T-cell (primary cell): ENCODE data around the gene DNMT3A. TPM values are rescaled to one million over a fixed set of nuclear protein-coding genes. Genes with fewer than 3 reads are reported as not detected.

Experiments used
- ATAC-seq, 4 experiments: fragments of 200-7000 bp in 3 of 4; fragments of 150-1000 bp in 1 of 4; cut with Tn5 transposase; replicated peaks in 1 of 4; 1 replicate in 3 of 4; 2 replicates in 1 of 4; pipeline ENCODE4 v1.10.0; 2021; ENCODE audit warnings: moderate library complexity in 3 of 4, mild to moderate bottlenecking in 2 of 4, moderate number of reproducible peaks in 1 of 4
- CTCF ChIA-PET, 2 donors: fragments of 300-600 bp; sonication (Branson Sonifier 250); formaldehyde crosslinking; loops; one replicate each; lab custom pipeline; 2022; ENCODE audit warnings: antibody characterized with exemption in 2 of 2; lab: Charles Lee
- POLR2A ChIA-PET, 2 donors: fragments of 300-600 bp; sonication (Branson Sonifier 250); formaldehyde crosslinking; loops; one replicate each; lab custom pipeline; 2022; ENCODE audit warnings: antibody characterized with exemption in 2 of 2; lab: Charles Lee
- DNase-seq, 35 experiments: peaks; one replicate each; pipeline versions ENCODE4 v3.0.0 to v3.0.0-alpha.2; 2013 to 2023
- H3K27ac ChIP-seq: one replicate; pipeline ENCODE4 v1.5.1; 2013; ENCODE audit warnings: low read length
- H3K27me3 ChIP-seq, 2 experiments: replicated peaks in 1 of 2; 1 replicate in 1 of 2; 2 replicates in 1 of 2; pipeline versions ENCODE4 v1.6.1 to v1.7.0; 2013; ENCODE audit warnings: low read length in 1 of 2, mixed read lengths in 1 of 2; ENCODE audit not compliant: control insufficient read depth in 2 of 2, insufficient read depth in 2 of 2; ENCODE audit errors: extremely low read depth in 1 of 2
- H3K36me3 ChIP-seq, 2 donors: 1 replicate in 1 of 2; 2 replicates in 1 of 2; pipeline versions ENCODE4 v1.6.1 to v1.7.0; 2013; ENCODE audit warnings: low read length in 1 of 2; ENCODE audit not compliant: control insufficient read depth in 2 of 2, insufficient read depth in 1 of 2; ENCODE audit errors: extremely low read depth in 1 of 2
- H3K4me1 ChIP-seq, 2 experiments: 1 replicate in 1 of 2; 2 replicates in 1 of 2; pipeline versions ENCODE4 v1.6.1 to v1.7.0; 2013; ENCODE audit warnings: low read length in 2 of 2, mixed read lengths in 1 of 2; ENCODE audit not compliant: insufficient read depth in 2 of 2, control insufficient read depth in 1 of 2; ENCODE audit errors: extremely low read depth in 1 of 2
- H3K4me3 ChIP-seq, 2 donors: 1 replicate in 1 of 2; 2 replicates in 1 of 2; pipeline versions ENCODE4 v1.5.1 to v1.7.0; 2013; ENCODE audit warnings: mild to moderate bottlenecking in 2 of 2, low read length in 1 of 2, moderate library complexity in 1 of 2; ENCODE audit not compliant: control insufficient read depth in 1 of 2; ENCODE audit errors: extremely low read depth in 1 of 2
- H3K9me3 ChIP-seq: 2 replicates; pipeline ENCODE4 v1.7.0; 2013
- H3K27ac Mint-ChIP-seq, 2 donors: one replicate each; pipeline ENCODE4 v1.8.0; 2020 to 2021; ENCODE audit warnings: mild to moderate bottlenecking in 2 of 2, mixed read lengths in 2 of 2
- H3K27me3 Mint-ChIP-seq, 2 donors: one replicate each; pipeline ENCODE4 v1.8.0; 2021 to 2022; ENCODE audit warnings: mixed read lengths in 2 of 2
- H3K36me3 Mint-ChIP-seq: one replicate; pipeline ENCODE4 v1.8.0; 2021; ENCODE audit warnings: mixed read lengths
- H3K4me1 Mint-ChIP-seq, 3 donors: one replicate each; pipeline ENCODE4 v1.8.0; 2020 to 2022; ENCODE audit warnings: mixed read lengths in 3 of 3, mild to moderate bottlenecking in 1 of 3
- H3K4me3 Mint-ChIP-seq, 3 donors: one replicate each; pipeline ENCODE4 v1.8.0; 2020 to 2022; ENCODE audit warnings: mild to moderate bottlenecking in 3 of 3, mixed read lengths in 3 of 3, moderate library complexity in 3 of 3
- H3K9me3 Mint-ChIP-seq, 3 donors: one replicate each; pipeline ENCODE4 v1.8.0; 2020 to 2022; ENCODE audit warnings: mixed read lengths in 3 of 3
- WGBS: methylation state at CpG from one replicate; pipeline ENCODE4 v1.1.5; 2013; ENCODE audit warnings: missing lambda C conversion rate; ENCODE audit not compliant: insufficient coverage; 5-methylcytosine and 5-hydroxymethylcytosine counted together
- total RNA-seq, 35 experiments: library from RNA in 6 of 35; stranded (reverse) in 6 of 35; fragments of 120-200 nt in 1 of 35; gene quantifications; one replicate each; pipeline versions ENCODE4 v1.2.1 to v1.2.4 and lab custom pipeline; 2013 to 2026

Gene DNMT3A
- total RNA-seq, 5 donors from 2014 or later (not counting 1 experiment from before 2014, with no cell fraction given) = 78.7 to 125 (median 93.2) TPM

DNA sequence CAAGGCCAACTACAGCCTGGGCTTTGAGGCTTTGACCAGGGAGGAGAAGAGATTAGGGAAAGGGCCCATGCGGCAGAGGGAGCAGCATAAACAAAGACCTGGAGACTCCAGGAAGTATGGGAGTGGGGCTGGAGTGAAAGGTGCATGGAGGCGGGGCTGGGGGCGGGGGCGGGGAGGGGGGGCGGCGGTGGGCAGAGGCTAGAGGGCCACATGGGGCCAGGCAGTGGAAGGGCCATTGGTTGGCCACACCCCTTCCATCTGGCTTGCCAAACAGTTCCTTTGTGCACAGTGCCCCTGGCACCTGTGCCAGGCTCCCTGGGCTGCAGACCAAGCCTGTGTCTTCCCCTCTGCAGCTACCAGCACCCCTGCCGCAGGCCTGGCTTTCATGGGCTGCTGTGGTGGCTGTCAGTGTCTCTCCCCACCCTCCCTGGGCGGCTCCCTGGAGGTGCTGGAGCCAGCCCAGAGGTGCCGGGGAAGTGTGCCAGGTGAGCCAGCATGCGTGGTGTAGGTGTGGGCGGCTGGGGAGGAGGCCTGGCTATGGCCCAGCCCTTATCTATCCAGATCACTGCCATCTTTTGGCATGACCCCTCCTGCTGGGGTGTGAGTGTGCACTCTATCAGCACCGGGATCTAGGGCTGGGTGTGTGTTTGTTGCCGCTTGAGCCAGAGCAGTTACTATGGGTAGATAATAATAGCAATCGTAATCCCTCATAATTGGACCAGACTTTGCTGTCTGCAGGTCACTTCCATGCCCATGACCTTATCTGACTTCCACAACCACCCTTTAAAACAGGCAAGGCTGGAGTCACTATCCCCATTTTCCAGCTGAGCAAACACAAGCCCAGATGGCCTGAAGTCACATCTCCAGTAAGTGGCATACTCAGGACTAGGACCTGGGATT, 30.5 kb downstream of the DNMT3A start:
- no peak for ATAC-seq
- H3K36me3 ChIP-seq = peaks cover 14 to 42% of the 10 kb centered on the region in 2 donors

GRCh38 chr2:25310709-25310964, 31.1 kb downstream of the DNMT3A start:
- POLR2A ChIA-PET = no interaction called here
- Mint-ChIP-seq H3K4me3 (peak overlapping the region in 1 of 3 donors; percentile 22), H3K36me3 (peaks cover 6% of the 10 kb centered on the region), H3K4me1 (peaks cover 78 to 88% (median 79%) of the 10 kb centered on the region in 3 donors), H3K27me3 (no peaks in the 10 kb centered on the region), H3K9me3 (no peaks in the 10 kb centered on the region), H3K27ac (peak overlapping the region in 1 of 2 donors; percentile 70)
- CTCF ChIA-PET = interaction anchor here (0.6 to 1.7 kb wide), 3 partner anchors 10 to 65 kb away, joined by 3 to 4 read pairs (median 4); no protein-coding TSS in a partner anchor
- no CpG with 5 or more reads among the region's 5 CpGs for WGBS
- no peaks in the 10 kb centered on the region for H3K9me3 ChIP-seq
- peaks cover 14 to 48% of the 10 kb centered on the region in 2 donors for H3K36me3 ChIP-seq
- no peak overlapping the region for H3K27ac ChIP-seq
- no peak overlapping the region for H3K4me3 ChIP-seq
- H3K4me1 ChIP-seq = peaks cover 27 to 97% of the 10 kb centered on the region in 2 experiments
- ATAC-seq (no peak), DNase-seq (no peak)
- no peaks in the 10 kb centered on the region for H3K27me3 ChIP-seq

More for the DNA sequence above, 30.5 kb downstream of the DNMT3A start:
- Mint-ChIP-seq H3K27me3 (no peaks in the 10 kb centered on the region), H3K36me3 (peaks cover 6% of the 10 kb centered on the region), H3K27ac (peak overlapping the region; percentile 70 to 79), H3K4me1 (peaks cover 78 to 88% (median 79%) of the 10 kb centered on the region in 3 donors), H3K9me3 (no peaks in the 10 kb centered on the region), H3K4me3 (peak overlapping the region in 1 of 3 donors; percentile 16)
- H3K4me1 ChIP-seq = peaks cover 30 to 97% of the 10 kb centered on the region in 2 experiments
- H3K27me3 ChIP-seq = no peaks in the 10 kb centered on the region
- no peak for DNase-seq
- no peak overlapping the region for H3K4me3 ChIP-seq
- no peaks in the 10 kb centered on the region for H3K9me3 ChIP-seq
- no CpG with 5 or more reads among the region's 14 CpGs for WGBS
- ChIA-PET POLR2A (no interaction called here), CTCF (interaction anchor here (0.5 to 1.2 kb wide), 5 partner anchors 10 to 65 kb away, joined by 3 to 4 read pairs (median 3); no protein-coding TSS in a partner anchor)
- H3K27ac ChIP-seq = no peak overlapping the region

DNA sequence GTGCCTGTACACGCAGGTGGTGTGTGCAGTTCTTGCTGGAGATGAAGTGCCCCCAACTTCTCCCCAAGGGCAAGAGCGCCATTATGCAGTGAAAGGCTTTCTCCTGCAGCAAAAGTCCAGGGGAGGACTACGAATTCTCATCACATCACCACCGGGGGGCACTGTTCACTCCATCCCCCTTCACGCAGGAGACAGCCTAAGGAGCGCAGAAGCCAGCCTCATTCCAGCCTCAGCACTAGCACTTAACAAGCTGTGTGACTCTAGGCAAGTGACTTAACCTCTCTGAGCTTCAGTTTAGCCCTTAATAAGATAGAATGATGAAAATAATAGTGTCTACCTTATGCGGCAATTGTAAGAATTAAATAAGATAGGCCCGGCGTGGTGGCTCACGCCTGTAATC, 32.3 kb downstream of the DNMT3A start:
- Histone ChIP-seq H3K4me1 (peaks cover 20 to 95% of the 10 kb centered on the region in 2 experiments), H3K36me3 (peaks cover 14 to 56% of the 10 kb centered on the region in 2 donors), H3K27ac (no peak overlapping the region), H3K4me3 (no peak overlapping the region), H3K9me3 (no peaks in the 10 kb centered on the region), H3K27me3 (no peaks in the 10 kb centered on the region)
- ChIA-PET CTCF (interaction anchor here (0.6 to 1.7 kb wide), 13 partner anchors 17 to 517 kb away, joined by 3 to 7 read pairs (median 5); no protein-coding TSS in a partner anchor), POLR2A (interaction anchor here (0.6 kb wide), 2 partner anchors 49 to 89 kb away, joined by 3 to 6 read pairs; no protein-coding TSS in a partner anchor)
- H3K4me1 Mint-ChIP-seq = peaks cover 81 to 90% (median 81%) of the 10 kb centered on the region in 3 donors
- peaks cover 14% of the 10 kb centered on the region for H3K36me3 Mint-ChIP-seq
- no peaks in the 10 kb centered on the region for H3K27me3 Mint-ChIP-seq
- ATAC-seq (peak; percentile 38 to 51 (median 48)), DNase-seq (peak; percentile 28 to 79 (median 57))
- H3K4me3 Mint-ChIP-seq = peak overlapping the region in 1 of 3 donors; percentile 10
- peak overlapping the region; percentile 81 to 92 for H3K27ac Mint-ChIP-seq
- WGBS = 79% methylated on average over 3 of the region's 10 CpGs
- H3K9me3 Mint-ChIP-seq = no peaks in the 10 kb centered on the region

DNA sequence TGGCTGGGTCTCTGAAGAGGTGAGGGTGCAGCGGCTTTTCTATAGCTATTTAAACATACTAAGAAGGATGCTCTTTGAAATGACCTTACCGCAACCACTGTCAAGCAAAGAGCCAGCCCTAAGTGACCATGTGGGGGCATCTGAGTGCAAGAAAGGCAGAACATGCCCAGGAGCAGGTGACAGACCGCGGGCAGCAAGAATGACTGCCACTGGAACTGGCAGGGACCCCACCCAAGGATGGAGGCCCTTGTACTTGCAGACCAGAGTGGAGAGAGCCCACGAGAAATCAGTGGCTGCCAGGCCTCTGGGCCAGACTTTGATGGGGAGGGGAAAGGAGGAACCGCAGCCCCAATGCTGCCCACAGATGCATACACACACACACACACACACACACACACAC, 33.1 kb downstream of the DNMT3A start:
- no peak overlapping the region for H3K4me3 Mint-ChIP-seq
- H3K4me1 Mint-ChIP-seq = peaks cover 81 to 90% (median 84%) of the 10 kb centered on the region in 3 donors
- ATAC-seq (no peak), DNase-seq (no peak)
- POLR2A ChIA-PET = no interaction called here
- CTCF ChIA-PET = interaction anchor here (0.6 to 1.4 kb wide), 6 partner anchors 8 to 518 kb away, joined by 3 to 6 read pairs (median 3); no protein-coding TSS in a partner anchor
- H3K9me3 Mint-ChIP-seq = no peaks in the 10 kb centered on the region
- no peaks in the 10 kb centered on the region for H3K9me3 ChIP-seq
- 100% methylated on average over 3 of the region's 6 CpGs for WGBS
- no peak overlapping the region for H3K27ac ChIP-seq
- H3K27me3 Mint-ChIP-seq = no peaks in the 10 kb centered on the region
- H3K4me3 ChIP-seq = no peak overlapping the region
- H3K27ac Mint-ChIP-seq = peak overlapping the region; percentile 81 to 92
- H3K36me3 ChIP-seq = peaks cover 15 to 64% of the 10 kb centered on the region in 2 donors
- H3K27me3 ChIP-seq = no peaks in the 10 kb centered on the region
- peaks cover 19% of the 10 kb centered on the region for H3K36me3 Mint-ChIP-seq
- H3K4me1 ChIP-seq = peaks cover 13 to 93% of the 10 kb centered on the region in 2 experiments

DNA sequence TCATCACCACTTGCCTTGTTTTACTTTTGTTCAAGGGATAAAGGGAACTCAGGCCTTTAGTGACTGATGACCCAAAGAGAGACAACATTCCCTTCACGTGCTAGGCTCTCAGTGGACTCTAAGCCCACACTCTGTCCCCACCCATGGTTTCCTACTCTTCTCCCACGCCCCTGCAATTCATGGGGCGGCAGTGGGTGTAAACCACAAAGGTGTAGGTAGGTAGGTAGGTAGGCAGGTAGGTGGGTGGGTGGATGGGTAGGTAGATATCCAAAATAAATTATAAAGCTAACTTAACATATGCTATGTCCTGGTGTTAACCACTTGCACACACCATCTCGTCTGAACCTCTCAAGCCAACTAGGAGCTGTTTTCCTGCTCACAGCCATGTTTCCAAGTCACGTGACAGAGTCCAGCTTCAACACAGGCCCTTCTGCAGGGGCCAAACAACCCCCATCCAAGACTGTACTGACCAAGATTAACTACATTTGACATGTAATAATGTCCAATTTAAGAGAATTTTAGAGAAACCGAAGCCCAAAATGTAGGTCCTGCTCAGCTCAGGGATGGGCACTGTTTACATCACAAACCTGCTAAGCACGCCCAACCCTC, 33.7 kb downstream of the DNMT3A start:
- Histone ChIP-seq H3K27me3 (no peaks in the 10 kb centered on the region), H3K27ac (no peak overlapping the region), H3K9me3 (no peaks in the 10 kb centered on the region), H3K4me3 (no peak overlapping the region), H3K36me3 (peaks cover 18 to 67% of the 10 kb centered on the region in 2 donors), H3K4me1 (peaks cover 8 to 93% of the 10 kb centered on the region in 2 experiments)
- no peaks in the 10 kb centered on the region for H3K9me3 Mint-ChIP-seq
- ATAC-seq (no peak), DNase-seq (no peak)
- no peaks in the 10 kb centered on the region for H3K27me3 Mint-ChIP-seq
- WGBS = 40% methylated on average over 1 of the region's 7 CpGs
- no peak overlapping the region for H3K4me3 Mint-ChIP-seq
- H3K36me3 Mint-ChIP-seq = peaks cover 20% of the 10 kb centered on the region
- H3K27ac Mint-ChIP-seq = peak overlapping the region; percentile 81 to 92
- ChIA-PET POLR2A (no interaction called here), CTCF (interaction anchor here (0.7 to 0.8 kb wide), 3 partner anchors 9 to 19 kb away, joined by 3 read pairs; no protein-coding TSS in a partner anchor)
- peaks cover 77 to 85% (median 78%) of the 10 kb centered on the region in 3 donors for H3K4me1 Mint-ChIP-seq

DNA sequence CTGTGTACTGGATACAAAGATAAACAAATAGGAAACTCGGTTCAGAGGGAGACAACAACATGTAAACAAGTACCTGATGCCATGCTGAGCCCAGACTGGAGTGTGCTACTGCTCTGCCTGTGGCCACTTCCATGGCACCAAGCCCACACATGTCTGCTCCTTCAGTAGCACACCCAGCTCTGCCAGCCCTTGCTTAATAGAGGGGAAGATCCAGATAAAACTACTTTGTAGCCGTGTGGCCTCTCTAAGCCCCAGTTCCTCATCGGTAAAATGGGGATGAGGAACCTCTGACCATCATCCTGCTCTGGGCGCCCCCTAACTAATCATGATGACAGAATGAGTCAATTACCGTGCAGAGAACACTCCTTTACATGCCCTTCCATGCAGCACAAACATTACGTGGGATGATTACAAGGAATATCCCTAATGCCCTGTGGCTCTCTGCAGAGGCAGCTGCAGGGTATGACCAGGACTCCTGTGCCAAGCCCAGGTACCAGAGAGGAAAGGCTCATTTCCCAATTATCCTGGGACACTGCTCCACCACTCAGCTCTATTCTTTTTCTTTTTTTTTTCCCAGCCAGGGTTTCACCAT, 34.9 kb downstream of the DNMT3A start:
- no peak overlapping the region for H3K4me3 Mint-ChIP-seq
- H3K9me3 ChIP-seq = no peaks in the 10 kb centered on the region
- peaks cover 24% of the 10 kb centered on the region for H3K36me3 Mint-ChIP-seq
- no peaks in the 10 kb centered on the region for H3K27me3 ChIP-seq
- H3K27ac ChIP-seq = peak overlapping the region; percentile 78
- no peaks in the 10 kb centered on the region for H3K27me3 Mint-ChIP-seq
- WGBS = 90% methylated on average over 5 of the region's 6 CpGs
- no peaks in the 10 kb centered on the region for H3K9me3 Mint-ChIP-seq
- ChIA-PET CTCF (interaction anchor here (0.6 to 0.7 kb wide), 2 partner anchors 31 to 69 kb away, joined by 3 to 9 read pairs; no protein-coding TSS in a partner anchor), POLR2A (no interaction called here)
- peaks cover 72 to 87% (median 81%) of the 10 kb centered on the region in 3 donors for H3K4me1 Mint-ChIP-seq
- DNase-seq = no peak
- peaks cover 9 to 58% of the 10 kb centered on the region in 2 donors for H3K36me3 ChIP-seq
- ATAC-seq = no peak
- peaks cover 6 to 89% of the 10 kb centered on the region in 2 experiments for H3K4me1 ChIP-seq
- H3K4me3 ChIP-seq = no peak overlapping the region
- H3K27ac Mint-ChIP-seq = peak overlapping the region; percentile 74 to 92
